SK-N-MC (cell line): ENCODE results near the gene VPS35L.

ENCODE experiments used
- EZH2 ChIP-seq: fragments of 200-600 bp; sonication (generic); IDR thresholded peaks from one replicate; pipeline ENCODE4 v1.6.1; 2017; ENCODE audit warnings: antibody characterized with exemption
- FOXP2 ChIP-seq: optimal IDR thresholded peaks from 2 replicates; pipeline ENCODE3; 2011; ENCODE audit warnings: mild to moderate bottlenecking, moderate library complexity; ENCODE audit not compliant: insufficient read depth; ENCODE audit errors: extremely low read length, control extremely low read depth
- POLR2AphosphoS5 ChIP-seq: IDR thresholded peaks from 2 replicates; pipeline ENCODE4 v1.6.1; 2012; ENCODE audit warnings: mild to moderate bottlenecking, low read depth, low read length, borderline replicate concordance

DNA sequence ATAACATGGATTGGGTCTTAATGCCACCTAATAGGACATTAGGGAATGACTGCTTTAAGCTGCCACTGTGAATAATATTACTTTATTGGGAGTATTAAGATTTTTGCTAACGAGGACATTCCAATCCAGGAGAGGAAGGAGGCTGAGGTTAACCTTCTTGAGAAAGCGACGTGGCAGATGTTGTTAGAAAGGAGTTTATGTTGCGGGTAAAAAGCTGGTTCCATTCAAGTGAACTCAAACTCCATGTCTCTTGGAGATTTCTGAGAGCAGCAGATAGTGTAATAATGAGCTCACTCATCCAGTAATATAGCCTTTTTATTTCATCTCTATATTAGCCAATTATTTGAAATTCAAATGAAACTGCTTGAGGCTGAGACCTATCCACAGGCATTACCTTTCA is 87.0 kb downstream of the VPS35L start:
- TF ChIP-seq EZH2 (no peak), POLR2AphosphoS5 (no peak), FOXP2 (no peak)
